NCI-H2227 (cell line): ENCODE data around the gene SLU7.
"Not testable (repeated sequence)": the region's sequence is repeated elsewhere in the genome, so short reads cannot be mapped to it uniquely, and the experiment has no call there.

ENCODE experiments used
- DNase-seq: peaks from one replicate; lab custom pipeline; 2025; ENCODE audit not compliant: unreplicated experiment; lab: John Stamatoyannopoulos, UW

Gene SLU7

GRCh38 chr5:160451281-160451680 lies 32.4 kb upstream of the SLU7 start:
- no peak for DNase-seq

DNA sequence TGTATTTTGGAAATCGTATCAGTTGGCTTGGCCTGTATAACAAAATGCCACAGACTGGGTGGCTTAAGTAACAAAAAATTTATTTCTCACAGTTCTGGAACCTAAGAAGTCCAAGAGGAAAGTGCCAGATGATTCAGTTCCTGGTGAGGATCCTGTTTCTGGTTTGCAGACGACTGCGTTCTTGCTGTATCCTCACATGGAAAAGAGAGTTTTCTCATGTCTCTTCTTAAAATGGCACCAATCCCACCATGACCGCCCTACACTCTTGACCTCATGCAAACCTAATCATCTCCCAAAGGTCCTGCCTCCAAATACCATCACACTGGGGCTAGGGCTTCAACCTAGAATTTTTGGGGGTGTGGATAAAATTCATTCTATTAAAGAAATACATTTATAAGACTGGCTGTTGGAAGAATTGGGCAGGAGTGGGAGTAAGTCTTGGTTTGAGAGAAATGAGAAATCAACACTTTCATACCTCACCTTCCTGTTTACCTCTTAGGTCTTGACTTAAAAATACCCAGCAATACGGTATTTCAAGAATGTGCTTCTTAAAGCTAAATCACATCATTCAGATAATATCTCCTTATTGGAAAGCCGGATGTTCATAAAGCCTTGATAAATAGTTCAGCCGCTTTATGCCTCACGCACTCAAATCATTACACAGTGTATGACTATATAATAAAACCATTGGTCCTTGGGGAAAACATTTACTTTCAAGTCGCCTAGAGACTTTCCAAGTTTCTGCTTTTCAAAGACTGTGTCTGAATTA lies 31.5 kb upstream of the SLU7 start:
- DNase-seq, result no peak

DNA sequence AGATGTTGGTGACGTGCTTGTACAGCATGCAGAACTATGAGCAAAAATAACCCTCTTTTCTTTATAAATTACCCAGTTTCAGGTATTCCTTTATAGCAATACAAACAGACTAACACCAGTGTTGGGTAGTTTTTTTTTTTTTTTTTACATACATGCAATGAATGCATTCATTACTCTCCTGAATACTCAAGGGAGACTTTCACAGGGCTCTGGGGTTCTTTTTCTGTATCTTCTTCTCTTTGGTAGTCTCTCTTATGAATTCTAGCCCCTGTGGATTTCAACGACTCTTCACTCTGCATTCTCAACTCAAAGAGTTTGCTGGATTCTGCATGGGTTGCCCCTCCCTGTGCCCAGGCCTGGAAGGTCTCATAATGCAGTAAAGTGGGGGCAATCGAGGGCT lies 30.6 kb upstream of the SLU7 start:
- no peak for DNase-seq

- no peak for DNase-seq
Observed at GRCh38 chr5:160448886-160449285, 30.0 kb upstream of the SLU7 start.

DNA sequence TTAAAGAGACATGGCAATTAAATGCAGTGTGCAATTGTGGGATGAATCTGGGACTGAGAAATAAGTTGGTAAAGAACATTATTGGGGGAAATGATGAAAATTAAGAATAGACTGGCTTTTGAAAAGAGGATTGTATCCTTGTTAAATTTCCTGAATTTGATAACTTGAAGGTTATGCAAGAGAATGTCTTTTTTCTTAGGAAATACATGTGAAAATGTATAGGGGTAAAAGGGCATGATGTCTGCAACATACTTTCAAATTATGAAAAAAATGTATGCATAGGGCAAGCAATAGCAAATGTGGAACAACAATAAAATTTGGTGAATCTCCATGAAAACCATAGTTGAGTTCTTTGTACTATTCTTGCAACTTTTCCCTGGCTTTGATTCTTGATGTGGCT lies 26.9 kb upstream of the SLU7 start:
- no peak for DNase-seq

- DNase-seq, result no peak
Observed at GRCh38 chr5:160445132-160445531, 26.3 kb upstream of the SLU7 start.

- DNase-seq, result no peak
Observed at GRCh38 chr5:160444407-160444806, 25.5 kb upstream of the SLU7 start.

DNA sequence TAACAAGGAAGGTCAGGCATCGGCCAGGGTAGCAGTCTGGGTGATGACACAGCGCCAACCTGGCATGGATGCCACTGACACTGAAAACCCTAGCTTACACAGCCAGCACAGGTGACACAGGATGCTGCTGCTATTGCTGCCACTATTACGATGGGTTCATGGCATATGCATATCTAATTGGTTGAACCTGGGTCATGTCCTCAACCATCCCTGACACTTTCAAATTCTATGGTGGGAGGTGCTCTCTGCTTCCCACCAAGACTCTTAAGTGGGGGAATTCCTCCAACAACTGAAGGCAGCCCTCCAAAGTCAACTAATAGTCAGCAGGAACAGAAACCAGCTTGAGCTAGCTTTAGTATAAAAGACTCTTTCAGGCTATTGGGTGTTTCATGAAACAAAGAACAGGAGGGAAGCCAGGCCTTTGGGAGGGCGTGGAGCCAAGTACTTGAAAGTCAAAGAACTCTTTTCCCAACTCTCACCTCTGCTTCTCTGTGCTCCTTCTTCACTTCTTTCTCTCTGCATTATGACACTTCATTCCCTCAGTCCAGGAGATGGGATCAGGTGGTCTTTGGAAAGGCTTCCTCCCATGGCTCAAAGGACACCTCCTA lies 24.0 kb upstream of the SLU7 start:
- no peak for DNase-seq

DNA sequence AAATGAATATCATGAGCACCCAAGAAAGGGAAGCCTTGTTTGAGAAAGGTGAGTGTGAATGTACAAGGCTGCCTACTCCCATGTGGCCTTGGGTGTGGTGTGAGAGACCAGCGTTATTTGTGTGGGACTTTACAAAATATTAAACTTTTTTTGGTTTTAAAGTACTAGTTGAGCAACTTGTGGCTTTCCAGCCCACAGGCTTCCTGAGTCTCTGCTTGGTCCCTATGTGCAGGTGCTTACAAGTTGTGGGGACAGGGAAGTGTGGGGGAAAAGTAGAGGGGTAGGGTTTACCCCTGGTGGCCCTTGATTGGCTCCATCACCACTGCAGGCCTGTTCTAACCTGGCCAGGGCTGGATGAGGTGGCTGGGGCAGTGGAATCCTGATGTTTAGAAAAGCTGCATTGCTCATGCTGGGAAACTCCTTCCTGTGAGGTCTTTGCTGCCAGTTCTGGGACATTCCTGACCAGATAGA lies 22.5 kb upstream of the SLU7 start:
- no peak for DNase-seq

GRCh38 chr5:160439205-160439600 lies 20.3 kb upstream of the SLU7 start:
- peak; percentile 74 for DNase-seq

GRCh38 chr5:160438316-160439204 lies 19.7 kb upstream of the SLU7 start:
- peak; percentile 51 for DNase-seq

DNA sequence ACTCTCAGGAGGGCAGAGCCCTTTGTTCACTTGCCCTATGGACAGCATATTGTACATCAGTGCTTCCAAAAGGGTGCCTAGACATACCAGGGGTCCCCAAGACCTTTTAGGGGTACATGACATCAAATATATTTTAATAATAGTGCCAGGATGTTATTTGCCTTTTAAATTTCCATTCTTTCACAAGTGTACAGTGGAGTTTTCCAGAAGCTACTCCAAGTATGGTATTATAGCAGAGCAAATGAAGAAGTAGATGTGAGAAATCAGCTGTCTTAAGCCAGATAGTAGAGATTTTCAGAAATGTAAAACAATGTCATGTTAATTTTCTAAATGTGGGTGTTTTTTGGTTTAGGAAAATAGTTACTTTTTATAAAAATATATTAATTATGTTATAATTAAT lies 18.4 kb upstream of the SLU7 start:
- DNase-seq, result no peak

- DNase-seq, result not testable (repeated sequence)
Observed at GRCh38 chr5:160436661-160437060, 17.8 kb upstream of the SLU7 start.

DNA sequence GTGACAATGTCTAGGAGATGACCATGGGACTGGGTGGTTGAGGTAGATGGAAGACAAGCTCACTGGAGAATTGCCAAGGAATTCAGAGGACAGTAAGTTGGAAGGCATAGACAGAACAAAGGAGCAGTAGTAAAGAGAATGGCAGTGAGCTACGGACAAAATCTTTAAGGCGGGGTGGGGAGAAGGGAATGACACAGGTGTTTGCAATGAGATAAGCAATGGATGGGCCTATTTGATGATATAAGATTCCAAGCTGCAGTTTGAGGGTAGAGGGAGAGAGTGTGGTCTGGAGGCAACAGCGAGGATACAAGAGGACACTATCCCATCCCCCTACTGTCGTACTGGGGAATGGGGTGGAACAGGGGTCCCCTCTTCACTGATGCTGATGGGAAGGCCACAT lies 17.1 kb upstream of the SLU7 start:
- no peak for DNase-seq

GRCh38 chr5:160435532-160435931 lies 16.7 kb upstream of the SLU7 start:
- DNase-seq, result no peak

DNA sequence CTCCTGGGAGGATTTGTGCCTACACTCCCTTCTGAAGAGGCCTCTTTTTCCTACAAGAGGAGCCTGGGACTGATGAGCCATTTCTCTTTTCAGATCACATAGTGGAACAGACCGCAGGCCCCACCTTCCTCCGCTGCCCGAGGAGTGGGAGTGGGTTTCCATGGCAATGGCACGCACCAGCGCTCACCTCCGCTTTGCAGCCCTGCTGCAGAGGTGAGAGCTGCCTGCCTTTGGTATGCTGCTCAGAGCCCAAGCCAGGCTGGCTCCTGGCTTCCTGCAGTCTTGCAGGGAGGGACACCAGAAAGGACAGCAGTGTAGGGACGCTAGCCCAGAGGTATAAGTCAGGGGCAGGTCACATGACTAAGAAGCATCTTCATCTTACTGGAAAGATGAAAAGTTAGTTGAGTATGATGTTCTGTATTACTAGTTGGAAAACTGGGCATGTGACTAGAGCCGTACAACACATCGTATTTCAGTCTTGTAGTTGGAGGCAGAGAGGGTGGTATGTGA lies 15.2 kb upstream of the SLU7 start:
- peak; percentile 73 for DNase-seq

DNA sequence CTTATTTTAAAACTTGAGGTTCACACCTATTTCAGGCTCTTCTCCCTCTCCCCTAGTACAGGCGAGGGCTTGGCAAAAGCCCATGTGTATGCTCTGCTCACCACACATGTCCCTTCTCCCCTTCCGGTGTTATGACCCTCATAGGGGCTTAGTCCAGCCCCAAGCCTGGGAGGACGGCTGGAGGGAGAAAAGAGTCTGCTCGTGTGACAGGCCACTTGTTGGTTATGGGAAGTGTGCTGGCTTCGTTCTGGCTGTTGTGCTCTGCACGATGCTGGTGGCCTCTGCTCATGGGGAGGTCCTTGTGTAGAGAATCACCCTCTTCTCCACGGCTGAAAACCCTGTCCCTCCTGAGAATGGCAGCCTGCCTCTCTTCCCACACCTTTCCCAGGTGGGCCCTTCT lies 13.9 kb upstream of the SLU7 start:
- no peak for DNase-seq

DNA sequence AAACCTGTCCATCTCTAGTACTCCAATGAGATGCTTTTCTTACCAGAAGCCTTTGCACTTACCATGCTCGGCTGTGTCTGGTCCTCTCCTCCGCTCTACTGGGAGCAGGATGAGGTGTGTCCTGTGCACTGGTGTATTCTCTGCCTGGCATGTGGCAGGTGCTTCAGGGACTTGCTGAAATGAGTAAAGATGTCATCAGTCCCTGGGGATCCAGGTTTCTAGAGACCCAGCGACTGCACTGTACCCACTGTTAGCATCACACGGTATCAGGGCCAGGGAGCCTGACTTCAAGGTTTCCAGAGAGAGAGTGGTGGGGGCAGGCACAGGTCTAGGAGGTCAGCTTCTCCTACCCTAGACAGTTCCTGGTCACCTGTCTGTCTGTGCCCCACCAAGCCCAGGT lies 13.3 kb upstream of the SLU7 start:
- DNase-seq, result no peak

DNA sequence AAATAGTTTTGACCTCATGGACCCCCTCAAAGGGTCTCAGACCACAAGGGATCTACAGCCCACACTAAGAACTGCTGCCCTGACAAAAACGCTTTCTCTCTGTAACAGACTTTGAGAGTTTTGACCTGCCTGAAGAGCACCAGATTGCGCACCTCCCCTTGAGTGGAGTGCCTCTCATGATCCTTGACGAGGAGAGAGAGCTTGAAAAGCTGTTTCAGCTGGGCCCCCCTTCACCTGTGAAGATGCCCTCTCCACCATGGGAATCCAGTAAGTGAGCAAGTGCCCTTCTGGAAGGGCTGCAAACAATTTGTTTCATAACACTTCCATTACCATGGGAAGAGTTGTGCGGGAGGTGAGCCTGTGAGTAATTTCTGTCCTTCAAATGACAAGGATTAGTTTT lies 8.7 kb upstream of the SLU7 start:
- DNase-seq, result no peak

- no peak for DNase-seq
Observed at GRCh38 chr5:160423099-160423498, 4.2 kb upstream of the SLU7 start.

DNA sequence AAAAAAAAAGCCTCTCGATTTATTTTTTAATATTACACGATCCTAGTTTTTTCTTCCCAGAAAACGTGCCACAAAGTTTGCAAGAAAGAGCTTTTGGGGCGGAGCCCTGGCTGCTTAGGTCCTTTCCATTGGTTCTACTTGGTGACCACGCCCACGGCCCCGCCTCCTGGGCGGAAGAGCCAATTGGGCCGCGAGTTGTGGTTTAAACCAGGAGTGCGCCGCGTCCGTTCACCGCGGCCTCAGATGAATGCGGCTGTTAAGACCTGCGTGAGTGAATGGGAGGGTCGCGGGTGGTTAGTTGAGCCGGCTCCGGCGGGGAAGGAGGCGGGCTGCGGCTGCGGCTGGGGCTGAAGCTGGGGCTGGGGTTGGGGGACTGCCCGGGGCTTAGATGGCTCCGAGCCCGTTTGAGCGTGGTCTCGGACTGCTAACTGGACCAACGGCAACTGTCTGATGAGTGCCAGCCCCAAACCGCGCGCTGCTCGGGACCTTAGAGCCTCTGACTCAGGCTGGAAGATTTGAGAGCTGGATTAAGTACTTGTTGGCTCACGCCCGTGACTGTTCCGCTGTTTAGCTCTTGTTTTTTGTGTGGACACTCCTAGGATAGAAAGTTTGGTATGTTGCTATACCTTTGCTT lies 2.9 kb upstream of the SLU7 start, which contains the start of gene PTTG1:
PTTG1 (plus strand) TSS at position 231 of the 634 bp plus-strand sequence. CDS start 458 bp downstream, outside the sequence.
- peak; percentile 97 for DNase-seq
